Stimulated activated CD8-positive, alpha-beta memory T cell treated with anti-CD3 and anti-CD28 coated beads, Interleukin-12 subunit alpha, Interleukin-12 subunit beta, amount 100 ng/mL, for 24 hours (primary cell): ENCODE measurements around the gene FAM219A.
A peak's percentile ranks its signal among the peaks of the same experiment; 100 is the strongest.

ENCODE experiments used
- DNase-seq: peaks from one replicate; pipeline ENCODE4 v3.0.0-alpha.2; 2020; ENCODE audit errors: extremely low read depth

FAM219A gene

GRCh38 chr9:34458013-34458958 lies at the start of gene FAM219A, which contains the start of gene DNAI1:
TSS of gene FAM219A (minus strand) at chr9:34458570. CDS start at chr9:34458263, 307 bp downstream.
TSS of gene DNAI1 (plus strand) at chr9:34458805. CDS start at chr9:34459006, 201 bp downstream.
- peak; percentile 98 for DNase-seq

DNA sequence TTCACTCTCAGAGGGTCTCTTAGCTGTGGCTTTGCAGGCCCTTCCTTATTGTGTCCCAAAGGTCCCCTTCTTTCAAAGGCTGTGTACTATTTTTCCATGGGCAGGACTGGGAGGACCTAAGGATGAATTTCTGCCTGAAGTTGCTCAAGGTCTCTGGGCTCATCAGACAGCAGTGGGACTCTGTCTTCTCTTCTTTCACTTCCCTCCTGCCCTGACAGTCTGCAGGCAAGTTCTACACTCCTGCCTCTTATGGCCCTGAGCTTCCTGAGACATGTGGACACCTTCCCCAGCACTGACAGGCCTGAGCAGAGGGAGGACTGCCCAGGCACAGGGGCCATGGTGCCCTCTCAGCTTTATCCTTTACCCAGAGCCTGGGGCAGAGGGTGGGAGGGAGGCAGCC lies 49.6 kb upstream of the FAM219A start:
- DNase-seq = no peak

DNA sequence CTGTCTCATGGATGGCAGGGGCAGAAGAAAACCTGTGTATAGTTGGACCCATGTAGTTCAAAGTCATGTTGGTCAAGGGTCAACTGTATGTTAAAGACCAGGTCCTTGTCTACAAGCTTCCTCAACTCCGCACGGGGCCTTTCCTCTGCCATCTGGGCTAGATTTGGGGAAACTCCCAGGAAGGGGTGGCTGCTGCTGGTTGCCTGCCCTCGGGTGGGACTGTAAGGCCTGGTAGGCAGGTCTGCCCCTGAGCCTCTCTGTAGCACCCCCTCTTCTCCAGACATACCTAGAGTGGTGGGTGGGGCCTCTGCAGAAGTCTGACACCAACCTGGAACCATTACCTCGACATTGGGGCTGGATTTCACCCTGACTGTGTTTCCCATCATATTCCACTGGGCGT lies 49.2 kb upstream of the FAM219A start:
- DNase-seq = no peak

DNA sequence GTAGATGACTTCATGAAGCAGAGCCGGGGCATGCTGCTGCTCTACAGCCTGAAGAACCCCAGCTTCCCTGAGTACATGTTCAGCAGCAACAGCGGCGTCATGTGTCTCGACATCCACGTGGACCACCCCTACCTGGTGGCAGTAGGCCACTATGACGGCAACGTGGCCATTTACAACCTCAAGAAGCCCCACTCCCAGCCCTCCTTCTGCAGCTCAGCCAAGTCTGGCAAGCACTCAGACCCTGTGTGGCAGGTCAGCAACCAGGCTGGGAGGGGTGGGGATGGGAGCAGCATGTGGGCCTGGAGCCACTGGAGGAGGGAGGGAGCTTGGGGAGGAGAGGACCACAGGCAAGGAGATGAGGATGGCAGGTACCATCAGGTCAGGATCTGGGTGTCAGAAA lies 48.3 kb upstream of the FAM219A start:
- no peak for DNase-seq

- no peak for DNase-seq
Observed at GRCh38 chr9:34505370-34506120, 47.2 kb upstream of the FAM219A start.

- DNase-seq = no peak
Observed at GRCh38 chr9:34503406-34503805, 45.0 kb upstream of the FAM219A start.

DNA sequence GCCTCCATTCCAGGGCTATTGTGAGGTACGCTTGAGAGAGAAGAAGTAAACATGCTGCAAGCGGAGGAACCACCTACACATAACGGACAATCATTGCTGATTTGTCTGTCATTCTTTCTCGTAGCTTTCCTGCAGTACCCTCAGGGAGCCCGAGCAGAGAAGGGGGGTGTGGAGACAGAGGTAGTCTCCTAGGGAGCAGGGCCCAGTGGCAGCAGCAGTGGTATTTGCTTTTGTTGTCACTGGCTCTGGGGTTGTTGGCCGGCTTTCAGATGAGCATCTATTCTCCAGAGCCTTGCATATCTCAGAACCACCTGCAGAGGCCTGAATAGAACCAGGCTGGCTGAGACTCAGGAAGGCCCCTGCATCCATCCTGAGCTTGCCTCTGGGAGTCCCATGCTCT lies 44.5 kb upstream of the FAM219A start:
- DNase-seq = no peak

DNA sequence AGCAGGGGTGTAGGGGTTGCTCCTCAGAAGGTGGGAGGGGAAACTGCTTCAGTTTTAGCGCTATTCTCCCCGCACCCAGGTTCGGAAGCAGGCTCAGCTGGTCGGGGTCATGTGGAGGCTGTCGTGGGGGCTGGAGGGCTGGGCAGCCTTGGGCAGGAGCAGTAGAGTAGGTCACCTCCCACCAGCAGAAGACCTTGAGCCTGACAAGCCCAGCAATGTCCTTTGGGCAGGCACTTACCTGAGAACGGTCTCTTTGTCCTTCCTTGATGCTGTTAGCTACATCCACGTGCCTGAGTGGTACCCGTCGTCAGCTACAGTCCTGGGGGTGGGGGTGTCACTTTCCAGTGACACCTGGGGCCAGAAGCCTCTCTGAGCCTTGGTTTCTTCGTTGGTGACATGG lies 44.1 kb upstream of the FAM219A start:
- no peak for DNase-seq

GRCh38 chr9:34501889-34502425 lies 43.6 kb upstream of the FAM219A start:
- no peak for DNase-seq

GRCh38 chr9:34501372-34501771 lies 43.0 kb upstream of the FAM219A start:
- DNase-seq = no peak

GRCh38 chr9:34500623-34501267 lies 42.4 kb upstream of the FAM219A start:
- peak; percentile 33 for DNase-seq

GRCh38 chr9:34499076-34499475 lies 40.7 kb upstream of the FAM219A start:
- DNase-seq = no peak

GRCh38 chr9:34498553-34498952 lies 40.2 kb upstream of the FAM219A start:
- DNase-seq = no peak

- DNase-seq = no peak
Observed at GRCh38 chr9:34496149-34496712, 37.9 kb upstream of the FAM219A start.

DNA sequence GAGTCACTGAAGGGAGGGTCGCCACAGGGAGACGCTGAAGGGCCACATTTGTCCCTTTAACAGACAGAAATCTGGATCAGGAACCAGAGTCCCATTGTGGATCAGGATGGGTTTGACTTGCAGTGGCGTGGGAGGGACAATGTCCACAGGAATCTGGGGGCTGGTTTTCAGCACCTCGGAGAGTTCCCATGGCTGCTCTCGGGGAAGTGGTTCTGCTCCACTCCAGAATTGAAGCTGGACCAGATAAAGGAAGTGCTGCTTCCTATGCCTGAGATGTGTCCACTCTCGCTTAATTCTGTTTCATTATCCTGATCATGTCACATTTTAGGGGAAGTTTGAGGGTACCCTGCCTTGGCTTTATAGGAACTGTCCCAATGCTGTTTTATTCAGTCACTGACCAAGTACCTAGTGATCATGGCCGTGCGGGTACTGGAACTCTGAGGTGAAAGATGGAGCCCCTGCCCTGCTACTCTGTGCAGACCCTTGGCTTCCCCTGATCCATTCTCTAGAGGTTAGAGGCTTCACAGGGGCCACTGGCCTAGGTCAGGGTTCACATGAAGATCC lies 35.7 kb upstream of the FAM219A start:
- no peak for DNase-seq

GRCh38 chr9:34492051-34492450 lies 33.7 kb upstream of the FAM219A start:
- no peak for DNase-seq

DNA sequence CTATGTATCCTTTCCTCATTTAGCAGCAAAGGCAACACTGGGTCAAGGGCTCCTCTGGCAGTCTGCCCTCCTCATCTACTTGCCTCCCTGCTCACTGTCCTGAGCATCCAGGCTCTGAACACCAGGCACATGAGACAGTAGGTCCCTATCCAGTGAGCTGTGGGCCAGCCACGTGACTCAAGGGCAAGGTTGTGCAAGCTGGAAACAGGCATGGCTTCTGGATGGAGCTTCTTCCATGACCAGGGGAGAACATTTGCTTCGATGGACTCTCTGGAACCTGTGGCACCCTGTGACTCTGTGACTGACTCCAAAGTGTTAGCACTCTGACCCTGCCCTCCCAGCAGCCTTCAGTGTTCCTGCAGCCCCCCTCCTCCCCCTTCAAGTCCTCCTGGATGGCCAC lies 33.2 kb upstream of the FAM219A start:
- no peak for DNase-seq

DNA sequence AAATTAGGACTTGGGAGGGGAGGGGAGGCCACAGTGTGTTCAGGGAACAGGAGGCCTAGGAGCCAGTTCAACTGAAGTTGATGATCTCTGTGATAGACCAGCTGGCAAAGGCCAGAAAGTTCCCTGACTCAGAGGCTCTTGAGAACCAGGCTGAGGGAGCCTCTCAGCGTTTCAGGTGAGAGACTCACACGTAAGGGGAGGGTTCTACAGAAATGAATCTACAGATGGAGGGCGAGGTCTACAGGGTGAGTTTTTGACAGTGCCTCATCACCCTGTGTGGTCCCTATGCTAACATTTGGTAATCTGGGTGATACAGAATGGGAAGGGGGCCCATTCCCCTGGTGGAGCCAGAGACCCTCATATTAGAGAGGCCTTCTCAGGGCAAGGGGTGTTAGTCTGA lies 32.4 kb upstream of the FAM219A start:
- no peak for DNase-seq

DNA sequence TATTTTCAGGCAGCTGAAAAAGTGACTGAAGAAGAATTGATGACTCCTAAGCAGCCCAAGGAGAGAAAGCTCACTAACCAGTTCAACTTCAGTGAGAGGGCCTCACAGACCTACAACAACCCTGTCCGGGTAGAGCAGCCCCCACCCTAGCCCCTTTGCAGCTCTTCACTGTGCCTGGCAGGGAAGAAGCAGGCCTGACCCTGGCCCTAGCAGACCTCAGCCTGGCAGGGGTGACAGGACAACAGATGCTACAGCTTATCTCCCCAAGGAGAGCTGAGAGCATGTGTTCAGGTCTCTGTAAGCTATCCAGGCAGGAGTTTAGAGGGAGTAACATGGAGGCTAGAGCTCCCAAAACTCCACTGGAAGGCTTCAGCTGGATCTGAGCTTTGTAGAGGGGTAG lies 32.0 kb upstream of the FAM219A start:
- no peak for DNase-seq

GRCh38 chr9:34486572-34486971 lies 28.2 kb upstream of the FAM219A start:
- DNase-seq = no peak

DNA sequence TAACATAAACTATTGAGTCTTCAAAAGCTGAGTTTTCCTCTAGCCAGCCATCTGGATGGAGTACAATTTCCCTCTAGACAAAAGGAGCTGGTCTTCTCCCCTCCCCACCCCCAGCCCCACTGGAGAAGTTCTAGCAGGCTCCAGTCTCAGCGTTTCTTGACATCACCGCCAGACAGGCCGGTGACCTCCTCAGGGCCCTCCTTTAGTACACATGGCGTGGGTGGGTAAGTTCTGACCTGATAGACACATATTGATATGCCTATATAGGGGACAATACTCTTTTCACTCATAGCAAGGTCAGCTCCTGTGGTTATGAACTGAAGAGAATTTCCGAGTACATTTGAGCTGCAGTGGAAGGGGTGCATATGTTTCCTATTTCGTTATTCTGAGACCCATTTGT lies 27.5 kb upstream of the FAM219A start:
- no peak for DNase-seq
